K562 (cell line): ENCODE results near the gene ZNF791. TPM values are rescaled to one million over a fixed set of nuclear protein-coding genes. Genes with fewer than 3 reads are reported as not detected.

Experiments used
- ILF3 ChIP-seq: fragments of 450-650 bp; IDR thresholded peaks from 2 replicates; pipeline ENCODE4 v1.6.1; 2018; ENCODE audit warnings: antibody characterized with exemption, mild to moderate bottlenecking, moderate library complexity, borderline replicate concordance
- L3MBTL2 ChIP-seq: fragments of 450-650 bp; IDR thresholded peaks from 2 replicates; pipeline ENCODE4 v1.6.1; 2016; ENCODE audit warnings: mild to moderate bottlenecking, moderate library complexity
- MCM7 ChIP-seq, 2 experiments: fragments of 450-650 bp; IDR thresholded peaks; 2 replicates each; pipeline ENCODE4 v1.6.1; 2016 to 2018
- TCF3 ChIP-seq: sonication (generic); formaldehyde crosslinking; IDR thresholded peaks from 2 replicates; pipeline ENCODE4 v1.4.0; 2020; ENCODE audit warnings: mild to moderate bottlenecking, missing genetic modification reagents
- ZNF3 ChIP-seq: fragments of 250-450 bp; sonication (Bioruptor Pico); IDR thresholded peaks from 2 replicates; pipeline ENCODE4 v1.5.0; 2021; ENCODE audit warnings: mild to moderate bottlenecking, moderate library complexity
- polyA plus RNA-seq, 8 experiments: library from polyadenylated mRNA; depleted of rRNA in 4 of 8; stranded (reverse) in 5 of 8; unstranded in 3 of 8; fragments of >200 nt; fragmentation: Nextera tagmentation in 2 of 8; fragmentation: Illumina TruSeq in 1 of 8; extraction: Ambion mirVana in 2 of 8; extraction: Trizol in 1 of 8; gene quantifications; 2 replicates each; pipeline versions ENCODE4 v1.2.1 to v1.2.3, GENCODE V29; 2011 to 2014; ENCODE audit warnings: inconsistent platforms in 1 of 8, missing spikeins in 1 of 8
- total RNA-seq, 7 experiments: library from RNA; depleted of rRNA in 6 of 7; stranded (reverse); fragments of >200 nt in 6 of 7; fragmentation: Illumina TruSeq in 2 of 7; extraction: Trizol in 2 of 7; gene quantifications; 2 replicates each; pipeline versions ENCODE4 v1.2.1 to v1.2.3, GENCODE V29; 2011 to 2021; ENCODE audit warnings: low replicate concordance in 1 of 7
- TF ChIP-seq, protein P1 (sequence below): fragments of 250-450 bp; sonication (Bioruptor Pico); IDR thresholded peaks from 2 replicates; pipeline ENCODE4 v1.4.0; 2020
- TF ChIP-seq, protein P2 (sequence below): fragments of 450-650 bp; IDR thresholded peaks from 2 replicates; pipeline ENCODE4 v1.6.1; 2016; ENCODE audit warnings: mild to moderate bottlenecking
- TF ChIP-seq, protein P3 (sequence below): fragments of 150-350 bp; IDR thresholded peaks from 2 replicates; pipeline ENCODE4 v1.6.1; 2014; ENCODE audit warnings: low read depth, mild to moderate bottlenecking, low read length, borderline replicate concordance
- TF ChIP-seq, protein P4 (sequence below): IDR thresholded peaks from 3 replicates; pipeline ENCODE4 v1.6.1; 2011; ENCODE audit warnings: borderline replicate concordance, mild to moderate bottlenecking; ENCODE audit not compliant: insufficient read length, insufficient read depth
- TF ChIP-seq, protein P5 (sequence below): sonication (generic); IDR thresholded peaks from 2 replicates; pipeline ENCODE4 v1.6.1; 2016

The ZNF791 gene
- total and polyA plus RNA-seq, 9 of the 15 experiments (the other 6 are each of a cell fraction or from before 2014, with no cell fraction given) = 7.8 to 22.7 (median 13.1) TPM

DNA sequence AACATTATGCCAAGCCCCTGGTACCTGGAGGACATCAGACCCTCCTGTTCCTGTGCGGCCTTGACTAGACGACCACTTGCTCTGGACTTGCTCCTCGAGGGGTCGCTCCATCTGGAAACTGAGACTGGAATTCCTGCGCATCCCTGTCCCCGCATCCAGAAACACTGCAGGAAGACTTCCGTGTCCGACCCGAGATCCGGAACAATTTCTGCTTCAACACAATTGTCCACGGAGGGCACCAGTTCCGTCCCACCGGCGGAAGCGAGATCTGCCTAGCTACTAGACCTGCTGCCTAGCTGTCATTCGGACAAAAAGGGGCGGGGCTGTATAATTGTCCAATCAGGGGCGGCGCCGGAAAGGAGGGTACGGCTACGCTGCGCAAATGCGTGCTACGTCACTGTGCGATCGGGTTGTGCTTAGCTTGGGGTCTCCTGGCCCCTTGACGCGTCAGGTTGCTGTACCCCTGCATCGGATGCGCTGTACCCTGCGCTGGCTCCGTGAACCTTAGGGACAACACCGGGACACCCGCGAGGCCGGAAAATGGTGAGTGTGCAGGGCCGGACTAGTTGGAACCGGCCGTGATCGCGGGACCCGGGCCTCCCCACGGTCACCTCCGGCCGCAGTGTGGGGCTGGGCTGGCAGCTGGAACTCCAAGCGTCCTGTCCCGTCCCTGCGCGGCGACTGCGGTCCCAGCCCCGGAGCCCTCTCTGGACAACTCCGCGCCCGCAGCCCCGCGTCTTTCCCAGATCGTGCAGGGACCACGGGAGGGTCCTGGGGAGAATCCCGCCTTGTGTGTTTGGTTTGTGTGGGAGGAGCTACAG, at the start of gene ZNF791, which contains the start of gene ZNF490 (continued):
- TF ChIP-seq, protein P1, sequence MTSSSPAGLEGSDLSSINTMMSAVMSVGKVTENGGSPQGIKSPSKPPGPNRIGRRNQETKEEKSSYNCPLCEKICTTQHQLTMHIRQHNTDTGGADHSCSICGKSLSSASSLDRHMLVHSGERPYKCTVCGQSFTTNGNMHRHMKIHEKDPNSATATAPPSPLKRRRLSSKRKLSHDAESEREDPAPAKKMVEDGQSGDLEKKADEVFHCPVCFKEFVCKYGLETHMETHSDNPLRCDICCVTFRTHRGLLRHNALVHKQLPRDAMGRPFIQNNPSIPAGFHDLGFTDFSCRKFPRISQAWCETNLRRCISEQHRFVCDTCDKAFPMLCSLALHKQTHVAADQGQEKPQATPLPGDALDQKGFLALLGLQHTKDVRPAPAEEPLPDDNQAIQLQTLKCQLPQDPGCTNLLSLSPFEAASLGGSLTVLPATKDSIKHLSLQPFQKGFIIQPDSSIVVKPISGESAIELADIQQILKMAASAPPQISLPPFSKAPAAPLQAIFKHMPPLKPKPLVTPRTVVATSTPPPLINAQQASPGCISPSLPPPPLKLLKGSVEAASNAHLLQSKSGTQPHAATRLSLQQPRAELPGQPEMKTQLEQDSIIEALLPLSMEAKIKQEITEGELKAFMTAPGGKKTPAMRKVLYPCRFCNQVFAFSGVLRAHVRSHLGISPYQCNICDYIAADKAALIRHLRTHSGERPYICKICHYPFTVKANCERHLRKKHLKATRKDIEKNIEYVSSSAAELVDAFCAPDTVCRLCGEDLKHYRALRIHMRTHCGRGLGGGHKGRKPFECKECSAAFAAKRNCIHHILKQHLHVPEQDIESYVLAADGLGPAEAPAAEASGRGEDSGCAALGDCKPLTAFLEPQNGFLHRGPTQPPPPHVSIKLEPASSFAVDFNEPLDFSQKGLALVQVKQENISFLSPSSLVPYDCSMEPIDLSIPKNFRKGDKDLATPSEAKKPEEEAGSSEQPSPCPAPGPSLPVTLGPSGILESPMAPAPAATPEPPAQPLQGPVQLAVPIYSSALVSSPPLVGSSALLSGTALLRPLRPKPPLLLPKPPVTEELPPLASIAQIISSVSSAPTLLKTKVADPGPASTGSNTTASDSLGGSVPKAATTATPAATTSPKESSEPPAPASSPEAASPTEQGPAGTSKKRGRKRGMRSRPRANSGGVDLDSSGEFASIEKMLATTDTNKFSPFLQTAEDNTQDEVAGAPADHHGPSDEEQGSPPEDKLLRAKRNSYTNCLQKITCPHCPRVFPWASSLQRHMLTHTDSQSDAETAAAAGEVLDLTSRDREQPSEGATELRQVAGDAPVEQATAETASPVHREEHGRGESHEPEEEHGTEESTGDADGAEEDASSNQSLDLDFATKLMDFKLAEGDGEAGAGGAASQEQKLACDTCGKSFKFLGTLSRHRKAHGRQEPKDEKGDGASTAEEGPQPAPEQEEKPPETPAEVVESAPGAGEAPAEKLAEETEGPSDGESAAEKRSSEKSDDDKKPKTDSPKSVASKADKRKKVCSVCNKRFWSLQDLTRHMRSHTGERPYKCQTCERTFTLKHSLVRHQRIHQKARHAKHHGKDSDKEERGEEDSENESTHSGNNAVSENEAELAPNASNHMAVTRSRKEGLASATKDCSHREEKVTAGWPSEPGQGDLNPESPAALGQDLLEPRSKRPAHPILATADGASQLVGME (CRISPR knock-in tag) = no peak
- TF ChIP-seq ZNF3 (CRISPR knock-in tag) (no peak), L3MBTL2 (peak; percentile 56), TCF3 (CRISPR knock-in tag) (no peak), ILF3 (no peak), MCM7 (IDR thresholded peaks at IDR 0.05) (no peak)
- TF ChIP-seq, protein P2, sequence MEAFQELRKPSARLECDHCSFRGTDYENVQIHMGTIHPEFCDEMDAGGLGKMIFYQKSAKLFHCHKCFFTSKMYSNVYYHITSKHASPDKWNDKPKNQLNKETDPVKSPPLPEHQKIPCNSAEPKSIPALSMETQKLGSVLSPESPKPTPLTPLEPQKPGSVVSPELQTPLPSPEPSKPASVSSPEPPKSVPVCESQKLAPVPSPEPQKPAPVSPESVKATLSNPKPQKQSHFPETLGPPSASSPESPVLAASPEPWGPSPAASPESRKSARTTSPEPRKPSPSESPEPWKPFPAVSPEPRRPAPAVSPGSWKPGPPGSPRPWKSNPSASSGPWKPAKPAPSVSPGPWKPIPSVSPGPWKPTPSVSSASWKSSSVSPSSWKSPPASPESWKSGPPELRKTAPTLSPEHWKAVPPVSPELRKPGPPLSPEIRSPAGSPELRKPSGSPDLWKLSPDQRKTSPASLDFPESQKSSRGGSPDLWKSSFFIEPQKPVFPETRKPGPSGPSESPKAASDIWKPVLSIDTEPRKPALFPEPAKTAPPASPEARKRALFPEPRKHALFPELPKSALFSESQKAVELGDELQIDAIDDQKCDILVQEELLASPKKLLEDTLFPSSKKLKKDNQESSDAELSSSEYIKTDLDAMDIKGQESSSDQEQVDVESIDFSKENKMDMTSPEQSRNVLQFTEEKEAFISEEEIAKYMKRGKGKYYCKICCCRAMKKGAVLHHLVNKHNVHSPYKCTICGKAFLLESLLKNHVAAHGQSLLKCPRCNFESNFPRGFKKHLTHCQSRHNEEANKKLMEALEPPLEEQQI = no peak
- TF ChIP-seq, protein P3, sequence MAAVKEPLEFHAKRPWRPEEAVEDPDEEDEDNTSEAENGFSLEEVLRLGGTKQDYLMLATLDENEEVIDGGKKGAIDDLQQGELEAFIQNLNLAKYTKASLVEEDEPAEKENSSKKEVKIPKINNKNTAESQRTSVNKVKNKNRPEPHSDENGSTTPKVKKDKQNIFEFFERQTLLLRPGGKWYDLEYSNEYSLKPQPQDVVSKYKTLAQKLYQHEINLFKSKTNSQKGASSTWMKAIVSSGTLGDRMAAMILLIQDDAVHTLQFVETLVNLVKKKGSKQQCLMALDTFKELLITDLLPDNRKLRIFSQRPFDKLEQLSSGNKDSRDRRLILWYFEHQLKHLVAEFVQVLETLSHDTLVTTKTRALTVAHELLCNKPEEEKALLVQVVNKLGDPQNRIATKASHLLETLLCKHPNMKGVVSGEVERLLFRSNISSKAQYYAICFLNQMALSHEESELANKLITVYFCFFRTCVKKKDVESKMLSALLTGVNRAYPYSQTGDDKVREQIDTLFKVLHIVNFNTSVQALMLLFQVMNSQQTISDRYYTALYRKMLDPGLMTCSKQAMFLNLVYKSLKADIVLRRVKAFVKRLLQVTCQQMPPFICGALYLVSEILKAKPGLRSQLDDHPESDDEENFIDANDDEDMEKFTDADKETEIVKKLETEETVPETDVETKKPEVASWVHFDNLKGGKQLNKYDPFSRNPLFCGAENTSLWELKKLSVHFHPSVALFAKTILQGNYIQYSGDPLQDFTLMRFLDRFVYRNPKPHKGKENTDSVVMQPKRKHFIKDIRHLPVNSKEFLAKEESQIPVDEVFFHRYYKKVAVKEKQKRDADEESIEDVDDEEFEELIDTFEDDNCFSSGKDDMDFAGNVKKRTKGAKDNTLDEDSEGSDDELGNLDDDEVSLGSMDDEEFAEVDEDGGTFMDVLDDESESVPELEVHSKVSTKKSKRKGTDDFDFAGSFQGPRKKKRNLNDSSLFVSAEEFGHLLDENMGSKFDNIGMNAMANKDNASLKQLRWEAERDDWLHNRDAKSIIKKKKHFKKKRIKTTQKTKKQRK = no peak
- TF ChIP-seq, protein P4, sequence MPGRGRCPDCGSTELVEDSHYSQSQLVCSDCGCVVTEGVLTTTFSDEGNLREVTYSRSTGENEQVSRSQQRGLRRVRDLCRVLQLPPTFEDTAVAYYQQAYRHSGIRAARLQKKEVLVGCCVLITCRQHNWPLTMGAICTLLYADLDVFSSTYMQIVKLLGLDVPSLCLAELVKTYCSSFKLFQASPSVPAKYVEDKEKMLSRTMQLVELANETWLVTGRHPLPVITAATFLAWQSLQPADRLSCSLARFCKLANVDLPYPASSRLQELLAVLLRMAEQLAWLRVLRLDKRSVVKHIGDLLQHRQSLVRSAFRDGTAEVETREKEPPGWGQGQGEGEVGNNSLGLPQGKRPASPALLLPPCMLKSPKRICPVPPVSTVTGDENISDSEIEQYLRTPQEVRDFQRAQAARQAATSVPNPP = no peak
- TF ChIP-seq, protein P5, sequence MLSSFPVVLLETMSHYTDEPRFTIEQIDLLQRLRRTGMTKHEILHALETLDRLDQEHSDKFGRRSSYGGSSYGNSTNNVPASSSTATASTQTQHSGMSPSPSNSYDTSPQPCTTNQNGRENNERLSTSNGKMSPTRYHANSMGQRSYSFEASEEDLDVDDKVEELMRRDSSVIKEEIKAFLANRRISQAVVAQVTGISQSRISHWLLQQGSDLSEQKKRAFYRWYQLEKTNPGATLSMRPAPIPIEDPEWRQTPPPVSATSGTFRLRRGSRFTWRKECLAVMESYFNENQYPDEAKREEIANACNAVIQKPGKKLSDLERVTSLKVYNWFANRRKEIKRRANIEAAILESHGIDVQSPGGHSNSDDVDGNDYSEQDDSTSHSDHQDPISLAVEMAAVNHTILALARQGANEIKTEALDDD = no peak
